MM.1S (cell line): Measurements from ENCODE around the gene TMEM169.

Source experiments
- DNase-seq: peaks from one replicate; pipeline ENCODE4 v3.0.0-alpha.2; 2015
- H2AFZ ChIP-seq: fragments of 300-600 bp; sonication (generic); 2 replicates; pipeline ENCODE4 v1.6.0; 2016; ENCODE audit warnings: antibody characterized with exemption, low read length
- H3F3A ChIP-seq: fragments of 300-600 bp; sonication (generic); 2 replicates; pipeline ENCODE4 v1.6.1; 2016; ENCODE audit warnings: mild to moderate bottlenecking, antibody characterized with exemption, low read length, moderate library complexity, mixed read lengths; ENCODE audit not compliant: insufficient read depth
- H3K27ac ChIP-seq: fragments of 300-600 bp; sonication (generic); 2 replicates; pipeline ENCODE4 v1.5.1; 2016; ENCODE audit warnings: mild to moderate bottlenecking, low read length
- H3K27me3 ChIP-seq: fragments of 300-600 bp; sonication (generic); replicated peaks from 2 replicates; pipeline ENCODE4 v1.6.0; 2016; ENCODE audit warnings: low read length; ENCODE audit not compliant: insufficient read depth
- H3K36me3 ChIP-seq: fragments of 300-600 bp; sonication (generic); replicated peaks from 2 replicates; pipeline ENCODE4 v1.6.1; 2016; ENCODE audit warnings: mild to moderate bottlenecking, low read length, mixed read lengths; ENCODE audit not compliant: insufficient read depth
- H3K4me1 ChIP-seq: fragments of 300-600 bp; sonication (generic); 2 replicates; pipeline ENCODE4 v1.6.1; 2016; ENCODE audit warnings: low read length, mixed read lengths
- H3K4me2 ChIP-seq: fragments of 300-600 bp; sonication (generic); 2 replicates; pipeline ENCODE4 v1.6.0; 2016; ENCODE audit warnings: low read depth, low read length
- H3K4me3 ChIP-seq: fragments of 300-600 bp; sonication (generic); 2 replicates; pipeline ENCODE4 v1.5.1; 2016; ENCODE audit warnings: low read length, mixed read lengths
- H3K79me2 ChIP-seq: fragments of 300-600 bp; sonication (generic); 2 replicates; pipeline ENCODE4 v1.6.1; 2016; ENCODE audit warnings: mixed run types, low read length, mixed read lengths
- H3K9ac ChIP-seq: fragments of 300-600 bp; sonication (generic); 2 replicates; pipeline ENCODE4 v1.6.1; 2016; ENCODE audit warnings: low read length, mixed read lengths
- H3K9me2 ChIP-seq: fragments of 300-600 bp; sonication (generic); replicated peaks from 2 replicates; pipeline ENCODE4 v1.6.1; 2016; ENCODE audit warnings: mild to moderate bottlenecking, low read length, mixed read lengths; ENCODE audit not compliant: insufficient read depth
- H3K9me3 ChIP-seq: fragments of 300-600 bp; sonication (generic); replicated peaks from 2 replicates; pipeline ENCODE4 v1.6.1; 2016; ENCODE audit warnings: mild to moderate bottlenecking, low read length, mixed read lengths; ENCODE audit not compliant: insufficient read depth
- H4K20me1 ChIP-seq: fragments of 300-600 bp; sonication (generic); 2 replicates; pipeline ENCODE4 v1.6.1; 2016; ENCODE audit warnings: mild to moderate bottlenecking, low read length, moderate library complexity, mixed read lengths; ENCODE audit not compliant: insufficient read depth
- EZH2 ChIP-seq: fragments of 300-600 bp; sonication (generic); optimal IDR thresholded peaks from 2 replicates; pipeline ENCODE3; 2017; ENCODE audit warnings: low read depth, mild to moderate bottlenecking, antibody characterized with exemption, low read length, mixed read lengths
- EZH2phosphoT487 ChIP-seq: fragments of 300-600 bp; sonication (generic); IDR thresholded peaks from 2 replicates; pipeline ENCODE4 v1.6.1; 2018; ENCODE audit warnings: antibody characterized with exemption, low read length
- TF ChIP-seq, protein P1 (sequence below): fragments of 300-600 bp; sonication (generic); IDR thresholded peaks from 2 replicates; pipeline ENCODE4 v1.5.1; 2016; ENCODE audit warnings: antibody characterized with exemption, low read length, mixed read lengths

TMEM169 gene

GRCh38 chr2:216117561-216118340, 36.0 kb downstream of the TMEM169 start:
- Histone ChIP-seq H3K36me3 (peaks cover 35% of the 10 kb centered on the region), H3K4me3 (no peak overlapping the region)

DNA sequence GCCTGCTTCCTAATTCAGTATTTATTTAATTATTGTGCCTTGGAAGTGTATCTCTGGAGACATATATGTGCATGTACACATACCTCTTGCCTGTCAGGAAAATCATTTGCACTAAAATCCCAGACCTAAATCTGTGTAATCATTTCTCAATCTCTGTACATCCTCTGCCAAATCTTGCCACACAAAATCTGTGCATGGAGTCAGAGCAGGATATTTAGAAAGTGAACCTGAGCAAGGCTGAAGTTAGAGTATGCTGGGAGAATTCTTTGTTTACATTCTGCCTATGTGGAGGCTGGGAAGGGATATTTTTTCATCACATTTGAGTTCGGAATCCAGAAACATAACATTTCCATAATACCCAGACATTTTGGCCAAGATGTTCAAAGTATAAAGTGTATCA, 36.8 kb downstream of the TMEM169 start:
- Histone ChIP-seq H3K79me2 (peaks cover 93% of the 10 kb centered on the region), H4K20me1 (0 out of 2 replicates have a peak, but pooled peaks cover 7% of the 10 kb centered on the region), H2AFZ (no peak overlapping the region), H3K4me3 (no peak overlapping the region), H3K9ac (no peak overlapping the region), H3K9me2 (no peaks in the 10 kb centered on the region), H3K9me3 (no peaks in the 10 kb centered on the region), H3F3A (peaks cover 11% of the 10 kb centered on the region), H3K4me2 (no peak overlapping the region), H3K36me3 (peaks cover 36% of the 10 kb centered on the region), H3K4me1 (peaks cover 13% of the 10 kb centered on the region), H3K27ac (no peak overlapping the region), H3K27me3 (no peaks in the 10 kb centered on the region)
- DNase-seq: no peak
- TF ChIP-seq EZH2phosphoT487: no peak
- TF ChIP-seq, protein P1, sequence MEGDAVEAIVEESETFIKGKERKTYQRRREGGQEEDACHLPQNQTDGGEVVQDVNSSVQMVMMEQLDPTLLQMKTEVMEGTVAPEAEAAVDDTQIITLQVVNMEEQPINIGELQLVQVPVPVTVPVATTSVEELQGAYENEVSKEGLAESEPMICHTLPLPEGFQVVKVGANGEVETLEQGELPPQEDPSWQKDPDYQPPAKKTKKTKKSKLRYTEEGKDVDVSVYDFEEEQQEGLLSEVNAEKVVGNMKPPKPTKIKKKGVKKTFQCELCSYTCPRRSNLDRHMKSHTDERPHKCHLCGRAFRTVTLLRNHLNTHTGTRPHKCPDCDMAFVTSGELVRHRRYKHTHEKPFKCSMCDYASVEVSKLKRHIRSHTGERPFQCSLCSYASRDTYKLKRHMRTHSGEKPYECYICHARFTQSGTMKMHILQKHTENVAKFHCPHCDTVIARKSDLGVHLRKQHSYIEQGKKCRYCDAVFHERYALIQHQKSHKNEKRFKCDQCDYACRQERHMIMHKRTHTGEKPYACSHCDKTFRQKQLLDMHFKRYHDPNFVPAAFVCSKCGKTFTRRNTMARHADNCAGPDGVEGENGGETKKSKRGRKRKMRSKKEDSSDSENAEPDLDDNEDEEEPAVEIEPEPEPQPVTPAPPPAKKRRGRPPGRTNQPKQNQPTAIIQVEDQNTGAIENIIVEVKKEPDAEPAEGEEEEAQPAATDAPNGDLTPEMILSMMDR: no peak
- no peak for TF ChIP-seq EZH2

More at GRCh38 chr2:216117561-216118340, 36.0 kb downstream of the TMEM169 start:
- H4K20me1 ChIP-seq: 0 out of 2 replicates have a peak, but pooled peaks cover 7% of the 10 kb centered on the region
- no peaks in the 10 kb centered on the region for H3K9me3 ChIP-seq
- H3F3A ChIP-seq: peaks cover 18% of the 10 kb centered on the region
- TF ChIP-seq EZH2phosphoT487: no peak
- TF ChIP-seq, protein P1: no peak
- TF ChIP-seq EZH2: no peak
- no peak overlapping the region for H3K4me2 ChIP-seq
- no peak overlapping the region for H3K27ac ChIP-seq
- H3K9ac ChIP-seq: no peak overlapping the region
- H3K4me1 ChIP-seq: peaks cover 20% of the 10 kb centered on the region
- peaks cover 87% of the 10 kb centered on the region for H3K79me2 ChIP-seq
- H3K27me3 ChIP-seq: no peaks in the 10 kb centered on the region
- H2AFZ ChIP-seq: no peak overlapping the region
- no peak for DNase-seq
- H3K9me2 ChIP-seq: no peaks in the 10 kb centered on the region

DNA sequence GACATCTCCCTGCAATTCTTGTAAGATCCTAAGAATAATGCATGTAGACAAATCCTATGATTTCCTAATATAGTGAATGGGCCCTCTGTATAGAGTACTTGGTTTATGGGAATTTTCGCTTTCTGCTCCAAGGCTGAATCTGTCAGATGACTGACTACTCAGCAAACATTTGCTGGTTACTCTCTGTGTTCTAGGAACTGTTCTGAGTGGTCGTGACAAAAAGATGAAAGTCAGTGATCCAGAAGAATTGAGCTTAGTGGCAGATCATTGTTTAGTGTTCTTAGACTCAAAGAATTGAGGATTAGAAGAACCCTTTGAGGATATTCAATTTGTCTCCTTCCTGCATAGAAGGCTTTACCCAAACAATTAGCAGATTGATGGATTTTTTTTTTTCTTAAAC, 37.4 kb downstream of the TMEM169 start:
- H2AFZ ChIP-seq: no peak overlapping the region
- H3K79me2 ChIP-seq: peaks cover 98% of the 10 kb centered on the region
- 0 out of 2 replicates have a peak, but pooled peaks cover 7% of the 10 kb centered on the region for H4K20me1 ChIP-seq
- H3K27me3 ChIP-seq: no peaks in the 10 kb centered on the region
- H3F3A ChIP-seq: peaks cover 4% of the 10 kb centered on the region
- H3K4me2 ChIP-seq: no peak overlapping the region
- peaks cover 39% of the 10 kb centered on the region for H3K36me3 ChIP-seq
- peaks cover 9% of the 10 kb centered on the region for H3K4me1 ChIP-seq
- no peak overlapping the region for H3K4me3 ChIP-seq
- no peak overlapping the region for H3K9ac ChIP-seq
- no peaks in the 10 kb centered on the region for H3K9me3 ChIP-seq
- DNase-seq: no peak
- no peak for TF ChIP-seq EZH2
- TF ChIP-seq EZH2phosphoT487: no peak
- TF ChIP-seq, protein P1: no peak
- H3K27ac ChIP-seq: no peak overlapping the region
- no peaks in the 10 kb centered on the region for H3K9me2 ChIP-seq
